NCI-H2171 treated with DMSO at 0.1 percent for 48 hours (cell line): Measurements from ENCODE around the gene CLIP4.

Experiments used
- DNase-seq: peaks from one replicate; lab custom pipeline; 2025; lab: John Stamatoyannopoulos, UW

CLIP4 gene

DNA sequence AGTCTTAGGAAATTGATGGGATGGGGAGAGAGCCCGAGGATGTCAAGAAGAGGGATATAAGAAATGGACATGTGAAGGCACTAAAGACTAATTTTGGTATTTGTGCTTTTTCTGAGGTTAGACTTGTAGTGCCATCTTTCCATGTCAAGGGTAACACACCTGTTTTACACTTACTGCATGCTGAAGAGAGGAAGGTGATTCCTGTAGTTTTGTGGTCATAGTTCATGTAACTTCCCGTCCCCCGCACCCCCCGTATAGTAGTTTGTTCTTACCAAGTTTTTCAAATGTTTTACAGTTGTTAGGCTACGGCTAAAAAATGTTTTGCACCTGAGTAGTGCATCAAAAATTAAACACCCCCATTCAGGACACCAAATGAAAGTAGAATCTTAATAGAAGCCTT, 73.8 kb downstream of the CLIP4 start:
- DNase-seq, result no peak

DNA sequence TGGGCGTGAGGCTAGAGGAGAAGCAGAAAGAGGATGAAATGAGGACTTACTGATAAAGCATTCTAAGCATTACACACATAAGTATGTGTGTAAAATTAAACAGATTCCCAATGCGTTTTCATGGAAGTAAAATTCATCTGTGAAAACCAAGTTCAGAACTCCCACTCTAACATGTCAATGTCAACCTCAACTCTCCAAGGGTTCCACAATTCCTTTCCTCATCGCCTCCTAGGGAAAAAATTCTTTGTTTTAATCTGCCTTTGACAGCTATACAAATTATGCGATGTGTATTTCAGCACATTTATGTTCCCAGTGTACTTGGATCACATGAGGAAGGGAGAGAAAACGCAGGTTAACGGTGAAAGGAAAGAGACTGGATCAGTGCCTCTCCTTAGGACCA, 76.6 kb downstream of the CLIP4 start:
- no peak for DNase-seq

DNA sequence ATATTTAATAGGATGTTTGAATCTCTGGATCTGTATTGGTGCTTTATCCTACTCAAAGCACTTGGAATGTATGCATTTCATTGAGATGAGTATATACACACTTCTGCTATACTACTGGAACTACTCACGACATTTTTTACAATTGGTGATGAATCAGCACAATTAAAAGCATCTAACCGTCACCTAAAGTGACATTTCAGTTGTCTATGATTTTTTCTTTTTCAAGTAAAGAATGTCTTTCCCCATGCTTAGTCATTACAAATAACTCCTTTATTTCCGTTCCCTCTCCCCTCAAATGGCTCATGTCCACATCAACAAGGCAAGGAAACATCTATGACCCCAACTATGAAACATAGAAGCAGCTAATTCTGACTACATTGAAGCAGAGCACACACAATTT, 77.3 kb downstream of the CLIP4 start:
- no peak for DNase-seq

DNA sequence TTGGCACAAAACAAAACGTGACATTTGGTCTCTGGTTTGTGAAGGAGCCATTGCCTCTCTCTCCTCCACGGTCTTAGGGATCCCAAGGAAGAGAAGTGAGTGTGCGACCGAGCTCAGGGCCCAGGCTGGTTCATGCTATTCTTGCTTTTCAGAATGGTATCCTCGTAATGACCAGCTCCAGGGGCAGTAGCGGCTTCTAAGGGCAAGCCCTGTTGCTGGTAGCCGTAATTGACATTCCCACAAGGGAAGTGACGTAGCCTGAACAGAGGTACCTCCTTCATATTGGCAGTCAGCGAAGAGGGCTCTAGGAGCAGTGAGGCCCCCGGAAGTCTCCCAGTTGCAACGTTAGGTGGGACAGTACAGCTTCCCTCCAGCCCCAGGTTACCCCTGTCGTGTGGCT, 77.9 kb downstream of the CLIP4 start:
- DNase-seq, result no peak

DNA sequence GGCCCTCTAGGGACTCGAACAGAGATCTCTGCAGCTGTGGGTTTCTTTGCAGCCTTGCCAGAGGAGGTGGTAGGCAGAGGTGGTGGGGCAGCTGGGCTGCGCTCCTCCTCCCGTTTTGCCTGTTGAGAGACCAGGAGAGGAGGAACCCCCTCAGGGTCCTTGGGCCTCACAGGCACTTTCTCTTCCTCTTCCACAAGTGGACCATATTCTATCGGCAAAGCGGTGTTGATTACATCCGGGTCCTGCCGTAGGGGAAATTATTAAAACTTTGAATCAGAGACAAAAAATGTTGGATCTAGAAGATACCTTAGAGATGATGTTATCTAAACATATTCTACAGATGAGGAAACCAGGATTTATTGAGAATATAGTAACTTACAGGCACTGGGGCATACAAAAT, 78.5 kb downstream of the CLIP4 start:
- DNase-seq, result no peak

DNA sequence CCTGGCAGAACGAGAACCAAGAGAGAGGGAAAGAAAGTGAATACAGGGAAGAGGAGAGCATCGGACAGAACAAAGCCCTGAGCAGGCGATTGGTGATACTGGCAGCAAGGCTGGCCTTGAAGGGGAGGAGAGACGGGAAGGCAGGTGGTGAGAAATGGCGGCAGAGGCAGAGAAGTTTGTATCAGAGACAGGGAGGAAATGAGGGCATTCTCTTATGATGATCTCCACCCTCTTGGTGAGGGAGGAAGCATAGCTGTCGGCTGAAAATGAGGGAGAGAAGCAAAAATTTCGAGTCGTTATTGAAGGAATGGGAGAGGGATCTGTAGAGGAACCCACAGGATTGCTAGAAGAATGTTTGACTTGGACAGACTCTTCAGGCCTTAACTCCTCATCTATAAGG, 80.6 kb downstream of the CLIP4 start:
- no peak for DNase-seq

DNA sequence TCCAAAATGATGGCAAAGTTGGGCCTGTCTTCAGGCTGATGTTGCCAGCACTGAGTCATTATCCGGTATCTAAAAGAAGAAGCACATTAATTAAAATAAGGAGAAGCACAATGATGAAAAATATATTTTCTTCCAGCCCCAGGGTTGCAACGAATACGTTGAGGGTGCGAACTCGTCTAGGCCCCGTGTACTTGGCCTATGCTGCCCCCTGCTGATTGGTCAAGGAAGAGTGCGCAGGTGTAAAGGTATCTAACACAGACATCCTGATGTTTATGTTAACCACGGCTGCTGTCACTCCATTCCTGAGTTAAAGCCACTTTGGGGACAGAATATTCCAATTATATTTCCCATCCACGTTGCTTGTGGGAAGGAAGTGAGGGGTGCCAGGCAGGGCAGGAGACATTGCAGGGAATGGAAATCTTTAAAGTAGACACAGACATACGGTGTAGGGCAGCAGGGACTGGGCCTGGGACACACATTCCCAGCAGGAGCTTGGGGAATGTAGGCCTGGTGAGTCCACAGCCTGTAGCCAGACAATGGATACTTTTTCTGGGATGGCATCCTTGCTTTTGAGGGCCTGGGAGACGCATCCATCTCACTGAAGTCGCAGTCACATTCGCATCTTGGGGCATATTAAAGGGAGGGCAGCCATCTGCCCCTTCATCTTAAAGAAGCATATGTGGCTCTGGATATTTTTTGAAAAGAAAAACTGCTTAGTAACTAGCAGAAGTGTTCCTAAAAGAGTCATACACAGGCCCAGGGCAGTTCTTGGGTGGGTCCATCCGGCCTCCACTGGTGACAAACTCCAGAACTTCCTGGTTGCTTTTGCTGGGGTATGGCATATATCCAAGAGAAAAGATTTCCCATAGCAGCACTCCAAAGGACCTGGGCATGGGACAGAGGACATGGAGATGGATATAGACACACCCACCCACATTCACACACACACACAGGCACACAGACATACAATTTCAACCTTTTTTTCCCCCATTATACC, 81.9 kb downstream of the CLIP4 start:
- peak; percentile 80 for DNase-seq

DNA sequence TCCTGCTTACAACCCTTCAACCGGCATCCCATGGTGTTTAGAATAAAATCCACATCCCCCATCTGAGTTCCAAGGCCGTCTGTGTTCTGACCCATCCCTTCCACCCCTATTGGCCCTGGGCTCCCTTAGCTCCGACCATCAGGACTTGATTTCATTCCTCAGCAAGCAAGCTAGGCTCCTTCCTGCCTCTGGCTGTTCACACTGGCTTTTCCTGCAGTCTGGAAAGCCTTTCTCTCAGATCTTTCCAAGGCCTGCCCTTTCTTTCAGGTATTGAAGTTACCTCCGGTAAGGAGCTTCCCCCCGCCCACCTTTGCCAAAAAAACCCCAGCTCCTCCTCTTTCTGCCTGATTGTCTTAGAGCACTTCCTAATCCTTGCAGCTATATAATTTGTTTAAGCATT, 86.8 kb downstream of the CLIP4 start:
- DNase-seq, result no peak

DNA sequence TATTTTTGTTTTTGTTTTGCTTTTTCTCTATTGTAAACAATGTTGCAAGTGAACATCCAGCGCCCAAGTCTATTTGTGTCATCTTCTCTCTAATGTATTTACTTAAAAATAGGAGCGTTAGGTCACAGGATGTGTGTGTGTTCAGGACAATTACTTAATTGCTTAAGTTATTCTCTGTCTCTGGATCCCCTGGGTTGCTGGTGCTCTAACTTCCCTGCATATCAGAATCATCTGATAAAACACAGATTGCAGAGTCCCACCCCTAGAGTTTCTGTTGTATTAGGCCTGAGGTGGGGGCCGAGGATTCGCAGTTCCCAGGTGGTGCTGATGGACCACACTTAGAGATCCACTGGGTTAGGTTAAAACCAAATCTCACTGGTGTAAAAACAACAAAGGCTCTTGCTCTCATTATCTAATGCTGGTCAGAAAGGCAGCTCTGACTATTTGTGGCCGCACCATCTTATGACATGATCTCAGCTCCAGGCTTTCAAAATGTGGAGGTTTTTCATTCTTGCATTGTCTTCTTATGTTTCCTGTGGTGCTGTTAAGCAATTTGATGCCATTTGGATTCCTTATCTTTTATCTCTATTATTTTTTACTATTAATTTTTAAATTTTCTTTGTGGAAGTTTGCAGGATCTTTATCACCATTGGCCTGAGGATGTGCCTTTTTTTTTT, 87.7 kb downstream of the CLIP4 start:
- no peak for DNase-seq

DNA sequence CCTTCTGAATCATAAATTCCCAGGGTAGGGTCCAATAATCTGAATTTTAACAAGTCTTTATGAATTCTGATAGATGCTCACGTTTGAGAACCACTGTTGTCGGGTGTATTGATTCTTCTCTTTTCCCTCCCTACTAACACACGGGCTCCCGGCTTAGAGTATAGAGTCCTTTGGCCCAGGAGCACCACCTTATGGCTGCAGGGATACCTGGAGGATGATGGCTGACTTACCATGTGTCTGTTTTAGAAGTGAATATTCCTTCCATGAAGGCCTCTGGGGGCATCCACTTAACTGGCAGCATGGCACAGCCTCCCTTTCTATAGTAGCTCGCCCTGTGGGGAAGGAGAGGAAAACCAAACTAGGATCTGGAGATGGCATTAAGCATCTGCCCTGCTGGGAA, 91.7 kb downstream of the CLIP4 start:
- no peak for DNase-seq

DNA sequence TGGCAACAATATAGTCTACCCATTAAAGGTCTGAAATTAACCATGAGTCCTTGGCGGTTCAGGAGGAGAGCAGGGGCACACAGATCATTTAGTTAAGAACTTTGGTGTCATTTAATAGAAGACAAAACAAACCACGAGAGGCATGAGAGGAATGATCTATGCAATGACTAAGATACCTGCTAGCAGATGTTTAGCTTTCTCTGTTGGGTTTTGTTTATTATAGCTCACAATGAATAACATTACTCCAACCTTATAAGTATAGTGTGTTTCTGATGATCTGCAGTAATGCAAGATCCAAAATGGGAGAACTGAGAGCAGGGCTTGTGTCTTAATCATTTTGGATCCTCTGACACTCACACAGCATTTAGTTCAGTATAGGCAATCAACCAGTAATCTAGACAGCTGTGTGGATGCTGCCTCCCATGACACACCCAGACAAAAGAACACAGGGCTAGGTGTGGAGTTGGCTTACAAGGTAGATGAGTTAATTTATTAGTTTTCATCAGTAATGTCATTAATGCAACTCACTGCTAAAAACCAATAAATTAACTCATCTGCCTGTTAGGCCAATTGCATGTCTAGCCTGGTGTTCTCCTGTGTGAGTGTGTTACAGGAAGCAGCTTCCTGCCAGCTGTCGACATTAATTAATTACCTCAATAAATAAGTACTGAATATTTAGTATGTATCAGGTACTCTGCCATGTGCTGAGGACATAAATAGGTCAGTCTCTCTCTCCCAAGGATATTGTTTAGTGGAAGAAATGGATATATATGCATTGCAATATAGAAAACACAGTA, 92.3 kb downstream of the CLIP4 start:
- peak; percentile 6 for DNase-seq

DNA sequence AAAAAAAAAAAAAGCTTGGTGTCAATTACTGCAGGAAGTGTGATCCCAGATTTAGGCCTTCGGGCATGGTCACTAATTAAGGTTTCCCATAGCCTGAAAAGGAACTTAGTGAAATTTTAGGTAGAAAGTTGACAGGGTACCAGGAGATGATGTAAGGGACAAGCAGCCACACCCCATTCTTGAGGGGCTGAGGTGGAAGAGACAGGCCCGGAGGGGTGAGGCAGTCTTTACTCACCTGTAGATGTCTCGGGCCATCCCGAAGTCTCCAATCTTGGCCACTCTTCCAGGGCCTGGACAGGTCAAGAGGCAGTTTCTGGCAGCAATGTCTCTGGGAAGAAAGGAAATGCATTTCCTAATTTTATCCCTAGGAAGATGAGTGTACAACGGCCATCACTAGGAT, 94.3 kb downstream of the CLIP4 start:
- no peak for DNase-seq

DNA sequence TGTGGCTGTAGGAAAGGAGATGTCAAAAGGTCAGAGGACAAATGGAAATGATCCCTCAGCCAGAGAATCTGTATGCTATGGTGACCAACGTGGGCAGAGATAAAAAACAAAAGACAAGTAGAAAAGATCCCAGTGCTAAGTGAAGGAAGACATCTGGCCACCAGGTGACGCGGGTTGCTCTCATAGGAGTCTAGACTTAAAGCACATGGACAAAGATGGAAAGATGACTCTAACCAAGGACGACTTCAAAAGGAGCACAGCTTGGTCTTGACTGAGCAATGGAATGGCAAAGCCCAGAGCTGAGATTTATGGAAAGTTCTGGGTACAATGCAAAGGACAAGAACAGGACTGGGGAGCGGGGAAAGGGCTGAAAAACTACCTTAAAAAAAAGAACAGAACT, 96.8 kb downstream of the CLIP4 start:
- peak; percentile 28 for DNase-seq

DNA sequence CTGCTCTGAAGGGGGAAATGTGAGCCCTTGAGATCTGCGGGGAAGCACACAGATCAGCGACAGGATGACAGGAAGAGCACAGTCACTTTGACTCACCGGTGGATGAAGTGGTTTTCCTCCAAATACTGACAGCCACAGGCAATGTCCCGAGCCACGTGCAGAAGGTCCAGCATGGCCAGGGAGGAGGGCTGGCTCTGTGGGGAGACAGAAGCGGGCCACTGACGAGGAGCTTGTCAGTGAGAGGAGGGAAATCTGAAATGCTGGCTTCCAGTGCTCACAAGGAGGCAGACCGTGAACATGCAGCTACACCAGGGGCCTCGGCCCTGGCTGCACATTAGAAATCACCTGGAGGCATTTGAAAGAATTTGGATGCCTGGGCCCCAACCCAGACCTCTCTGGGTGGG, 98.7 kb downstream of the CLIP4 start:
- peak; percentile 10 for DNase-seq

DNA sequence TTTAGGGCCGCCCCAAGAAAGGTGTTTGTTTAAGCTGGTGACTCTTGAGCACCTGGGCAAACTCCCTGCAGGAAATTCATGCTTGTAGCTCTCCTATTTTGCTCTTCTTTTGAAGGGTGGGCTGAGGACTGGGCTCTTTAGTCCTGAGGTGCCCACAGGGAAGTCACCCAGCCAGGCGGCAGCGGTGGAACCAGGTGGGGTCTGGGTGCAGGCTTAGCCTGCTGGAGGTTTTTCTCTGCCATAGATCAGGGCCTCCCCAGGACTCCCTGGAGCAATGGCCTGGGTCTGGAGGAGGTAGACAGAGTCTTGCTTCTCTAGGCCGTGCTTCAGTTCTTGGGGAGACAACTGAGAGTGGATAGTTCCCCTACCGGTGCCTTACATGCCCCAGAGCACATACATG, 99.9 kb downstream of the CLIP4 start:
- no peak for DNase-seq

DNA sequence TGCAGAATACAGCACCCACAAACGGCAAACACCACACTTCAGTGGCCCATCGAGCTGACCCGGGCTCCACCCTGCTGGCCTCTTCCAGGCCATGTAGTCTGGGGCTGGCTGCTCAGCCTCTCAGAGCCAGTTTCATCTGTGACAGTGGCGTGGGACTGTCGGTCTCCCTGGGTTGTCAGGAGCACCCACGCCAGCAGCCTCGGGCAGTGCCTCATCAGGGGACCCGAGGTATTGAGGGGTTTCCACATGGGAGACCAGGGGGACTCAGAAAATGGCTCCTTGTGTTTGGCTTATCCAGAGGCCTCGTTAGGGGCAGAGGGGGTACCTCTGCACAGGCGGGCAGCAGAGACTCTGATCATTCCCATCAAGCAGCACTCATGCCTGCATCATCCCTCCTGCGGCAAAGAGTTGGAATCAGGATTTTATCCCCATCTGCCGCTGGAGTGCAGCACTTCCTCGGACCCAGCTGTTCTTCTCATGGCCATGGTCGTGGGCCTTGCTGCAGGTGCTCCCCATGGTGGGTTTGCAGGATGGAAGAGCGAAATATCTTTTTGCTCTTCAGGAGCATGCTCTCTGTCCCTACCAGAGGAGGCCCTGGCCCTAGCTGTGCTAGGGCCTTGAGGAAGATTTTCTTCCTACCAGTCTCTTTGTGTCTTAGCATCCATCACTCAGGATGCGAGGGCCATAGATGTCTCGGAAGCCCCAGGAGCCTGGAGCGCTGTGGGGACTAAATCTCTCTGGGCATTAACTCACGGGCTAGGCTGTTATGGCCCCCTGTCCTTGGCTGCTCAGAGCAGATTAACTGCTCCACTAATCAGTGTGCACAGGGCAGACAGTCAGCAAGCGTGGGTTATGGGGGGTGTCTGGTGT, 100.8 kb downstream of the CLIP4 start:
- DNase-seq, result no peak

DNA sequence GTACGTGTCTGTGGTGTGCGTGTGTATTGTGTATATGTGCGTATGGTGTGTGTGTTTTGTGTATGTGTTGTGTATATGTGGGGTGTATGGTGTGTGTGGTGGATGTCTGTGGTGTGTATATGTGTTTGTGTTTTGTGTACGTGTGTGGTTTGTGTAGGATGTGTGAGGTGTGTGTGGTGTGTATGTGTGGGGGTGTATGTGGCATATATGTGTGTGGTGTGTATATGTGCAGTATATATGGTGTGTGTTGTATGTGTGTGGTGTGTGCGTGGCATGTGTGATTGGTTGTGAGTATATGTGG, 101.3 kb downstream of the CLIP4 start:
- no peak for DNase-seq

DNA sequence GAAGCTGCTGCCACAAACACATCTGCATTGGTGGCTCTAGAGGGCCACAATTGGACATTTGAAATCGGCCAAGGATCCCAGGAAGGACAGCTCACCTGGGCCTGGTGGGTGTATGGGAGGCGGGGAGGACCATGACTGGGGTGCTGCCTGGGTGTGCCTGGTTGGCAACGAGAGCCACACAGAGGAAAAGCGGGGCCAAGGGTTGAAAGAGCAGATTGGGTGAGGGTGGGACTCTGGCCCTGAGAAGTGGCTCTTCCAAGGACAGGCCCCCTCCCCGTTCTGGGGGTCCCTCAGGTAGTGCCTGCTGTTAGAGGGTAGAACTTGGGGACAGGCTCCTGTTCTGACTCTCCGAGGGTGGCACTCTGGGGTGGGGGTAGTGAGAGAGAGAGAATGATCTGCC, 102.9 kb downstream of the CLIP4 start:
- DNase-seq, result no peak

DNA sequence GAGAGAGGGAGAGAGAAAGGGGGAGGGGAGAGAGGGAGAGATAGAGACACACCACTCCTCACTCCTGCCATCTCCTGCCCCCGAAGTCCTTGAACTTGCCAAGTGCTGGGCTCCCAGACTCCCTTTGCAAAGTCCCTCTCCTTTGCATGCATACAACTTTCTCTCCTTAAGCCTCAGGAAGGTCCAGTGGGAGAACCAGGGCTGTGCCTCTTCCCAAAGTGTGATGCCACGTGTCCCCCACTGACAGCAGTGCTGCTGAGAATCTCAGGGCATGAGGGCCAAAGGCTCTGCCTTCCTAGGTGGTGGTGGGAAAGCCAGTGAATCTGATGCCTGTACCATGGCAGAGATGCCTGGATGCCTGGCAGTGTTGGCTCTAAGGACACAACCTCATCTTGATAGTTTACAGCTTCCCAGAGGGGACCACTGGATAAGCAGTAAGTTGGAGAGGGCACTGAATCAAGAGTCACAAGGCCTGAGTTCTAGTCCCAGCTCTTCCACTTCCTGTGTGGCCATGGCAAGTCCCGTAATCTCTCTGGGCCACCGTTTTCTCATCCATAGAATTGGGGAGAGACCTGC, 103.4 kb downstream of the CLIP4 start:
- DNase-seq, result no peak

DNA sequence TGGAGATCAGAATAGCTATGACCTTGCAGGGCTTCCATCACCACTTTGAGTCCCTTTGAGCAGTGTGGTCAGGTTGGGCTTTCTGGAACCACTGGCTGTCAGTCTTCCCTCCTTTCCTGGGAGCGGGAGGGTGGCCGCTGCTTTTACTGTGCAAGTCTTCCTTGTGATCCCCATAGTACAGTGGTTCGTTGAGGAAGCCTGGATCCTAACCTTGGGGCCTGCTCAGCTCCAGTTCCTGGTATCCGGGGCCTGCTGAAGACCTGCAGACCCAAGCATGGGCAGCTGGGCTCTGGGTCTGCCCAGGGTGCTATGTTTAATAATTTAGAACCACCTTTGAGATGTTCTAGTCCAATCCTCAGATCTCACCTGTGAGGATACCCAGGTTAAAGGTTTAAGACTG, 104.2 kb downstream of the CLIP4 start:
- DNase-seq, result no peak

DNA sequence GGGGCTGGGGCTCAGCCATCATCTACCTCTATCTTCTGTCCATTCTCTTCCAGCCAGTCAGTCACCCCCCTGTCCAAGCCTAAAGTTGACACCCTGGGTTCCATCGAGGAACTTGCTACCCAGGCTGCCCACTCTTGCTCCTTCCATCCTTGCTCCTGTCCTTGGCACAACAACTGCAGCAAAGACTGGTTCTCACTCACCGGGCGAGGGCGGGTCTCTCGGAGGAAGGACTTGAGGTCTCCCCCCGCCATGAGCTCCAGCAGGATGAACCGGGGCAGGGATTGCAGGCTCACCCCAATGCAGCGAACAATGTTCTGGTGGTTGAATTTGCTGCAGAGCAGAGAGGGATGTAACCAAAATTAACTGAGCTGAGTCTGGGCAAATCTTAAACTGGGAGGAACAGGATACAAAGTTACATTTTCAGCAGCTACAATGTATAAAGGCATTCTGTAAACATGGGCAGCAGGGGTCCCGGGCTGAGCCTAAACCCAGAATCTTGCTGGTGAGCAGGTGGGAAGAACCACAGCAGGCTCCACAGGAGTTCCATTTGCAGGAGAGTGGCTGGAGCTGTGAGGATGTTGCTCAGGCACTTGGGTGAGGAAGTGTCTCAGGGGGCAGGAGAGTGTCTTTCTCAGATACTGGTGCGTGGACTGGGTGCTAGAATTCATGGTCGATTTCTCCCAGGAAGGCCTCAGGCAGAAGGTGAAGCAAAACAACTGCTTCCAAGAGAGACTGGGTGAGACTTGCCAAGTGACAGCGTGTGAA, 105.5 kb downstream of the CLIP4 start:
- no peak for DNase-seq
